Dermis microvascular lymphatic vessel endothelial cell (primary cell): ENCODE measurements around the gene CCDC85A. TPM values are rescaled to one million over a fixed set of nuclear protein-coding genes. Genes with fewer than 3 reads are reported as not detected.
A peak's percentile ranks its signal among the peaks of the same experiment; 100 is the strongest.
"Not testable (repeated sequence)": the region's sequence is repeated elsewhere in the genome, so short reads cannot be mapped to it uniquely, and the experiment has no call there.

Source experiments
- DNase-seq, 2 donors: peaks; one replicate each; pipeline versions ENCODE4 v3.0.0 to v3.0.0-alpha.2; 2010; ENCODE audit warnings: low read depth in 2 of 2
- total RNA-seq: library from RNA; depleted of rRNA; stranded (reverse); fragments of >200 nt; gene quantifications from 2 replicates; pipeline ENCODE4 v1.2.1, GENCODE V29; 2014

The CCDC85A gene
- total RNA-seq = 2.2 and 2.8 TPM in 2 replicates

DNA sequence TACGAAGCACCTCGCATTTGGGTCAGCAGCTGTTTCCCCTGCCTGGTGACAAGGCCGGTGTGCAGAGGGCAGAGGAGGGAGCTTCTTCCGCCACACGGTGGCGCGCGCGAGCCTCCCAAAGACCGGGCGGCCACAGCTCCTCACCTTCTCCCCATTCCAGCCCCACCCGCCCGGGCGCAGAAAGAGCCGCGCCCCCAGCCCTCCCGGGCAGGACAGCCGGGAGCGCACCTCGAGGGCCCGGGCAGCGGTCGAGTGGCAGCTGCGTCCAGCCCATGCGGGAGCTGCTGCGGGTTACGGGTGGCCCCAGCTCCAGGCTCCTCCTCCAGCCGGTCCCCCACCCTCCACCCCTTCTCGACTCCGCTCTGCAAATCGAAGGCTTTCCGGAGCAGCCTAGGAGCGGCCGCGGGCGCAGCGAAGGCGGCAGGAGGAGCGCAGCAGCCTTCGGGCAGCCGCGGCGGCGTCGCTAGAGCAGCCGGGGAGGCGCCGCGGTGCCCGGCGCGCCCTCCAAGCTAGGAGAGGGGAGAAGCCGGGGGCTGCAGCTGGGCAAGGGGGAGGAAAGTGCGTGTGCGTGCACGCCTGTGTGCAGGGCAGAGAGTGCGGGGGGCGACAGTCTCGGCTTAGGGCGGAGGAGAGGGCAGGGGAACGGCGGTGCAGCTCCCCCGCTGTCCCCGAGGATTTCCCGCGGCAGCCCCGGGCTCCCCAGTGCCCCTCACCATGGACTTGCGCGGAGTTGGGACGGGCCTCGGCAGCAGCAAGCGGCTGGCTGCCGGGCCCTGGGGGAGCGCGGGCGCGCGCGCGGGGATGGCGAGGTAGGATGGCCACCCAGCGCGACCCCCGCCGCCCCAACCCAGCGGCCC is at the start of gene CCDC85A:
TSS of gene CCDC85A (plus strand) at position 348 of the 857 bp plus-strand sequence. CDS start 635 bp downstream, outside the sequence.
- peak; percentile 32 to 84 for DNase-seq

DNA sequence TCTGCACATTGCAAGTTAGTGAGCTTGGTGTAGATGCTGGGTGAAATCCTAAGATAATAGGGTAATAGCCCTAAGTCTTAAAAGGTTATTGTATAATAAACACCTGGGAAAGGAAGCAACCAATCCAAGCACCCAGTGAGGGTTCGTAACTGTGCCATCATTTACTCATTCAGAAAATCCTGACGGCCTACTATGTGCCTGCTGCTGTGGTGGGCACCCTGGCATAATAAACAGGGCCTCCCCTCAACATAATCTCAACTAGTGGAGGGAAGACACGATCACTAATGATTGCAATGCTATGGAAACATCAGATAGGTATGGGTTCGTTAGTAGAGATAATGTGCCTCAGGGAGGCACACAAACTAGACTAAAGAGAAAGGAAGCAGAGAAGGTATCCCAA is 48.9 kb upstream of the CCDC85A start:
- DNase-seq = no peak

DNA sequence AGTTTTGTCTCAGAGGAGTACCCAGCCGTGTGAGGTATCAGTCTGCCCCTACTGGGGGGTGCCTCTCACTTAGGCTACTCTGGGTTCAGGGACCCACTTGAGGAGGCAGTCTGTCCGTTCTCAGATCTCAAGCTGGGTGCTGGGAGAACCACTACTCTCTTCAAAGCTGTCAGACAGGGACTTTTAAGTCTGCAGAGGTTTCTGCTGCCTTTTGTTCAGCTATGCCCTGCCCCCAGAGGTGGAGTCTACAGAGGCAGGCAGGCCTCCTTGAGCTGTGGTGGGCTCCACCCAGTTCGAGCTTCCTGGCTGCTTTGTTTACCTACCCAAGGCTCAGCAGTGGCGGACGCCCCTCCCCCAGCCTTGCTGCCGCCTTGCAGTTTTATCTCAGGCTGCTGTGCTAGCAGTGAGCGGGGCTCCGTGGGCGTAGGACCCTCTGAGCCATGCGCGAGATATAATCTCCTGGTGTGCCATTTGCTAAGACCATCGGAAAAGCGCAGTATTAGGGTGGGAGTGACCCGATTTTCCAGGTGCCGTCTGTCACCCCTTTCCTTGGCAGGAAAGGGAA is 41.2 kb upstream of the CCDC85A start:
- DNase-seq = not testable (repeated sequence)

DNA sequence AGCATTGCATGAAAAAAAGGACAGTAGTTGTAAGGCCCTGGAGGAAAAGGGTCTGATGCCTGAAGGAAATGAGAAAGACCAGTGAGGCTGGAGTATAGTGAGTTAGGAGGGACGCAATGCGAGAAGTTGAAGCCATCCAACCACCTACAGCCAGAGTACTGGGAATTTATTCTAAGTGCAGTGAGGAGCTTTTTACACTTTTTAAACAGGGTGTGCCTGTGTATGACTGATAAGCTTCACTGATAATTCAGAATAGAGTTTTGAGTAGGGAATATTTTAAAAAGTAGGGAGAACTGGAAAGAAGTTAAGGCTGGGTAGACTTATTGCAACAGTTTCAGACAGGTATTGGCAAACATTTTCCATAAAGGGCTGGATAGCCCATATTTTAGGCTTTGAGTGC is 35.9 kb upstream of the CCDC85A start:
- no peak for DNase-seq

DNA sequence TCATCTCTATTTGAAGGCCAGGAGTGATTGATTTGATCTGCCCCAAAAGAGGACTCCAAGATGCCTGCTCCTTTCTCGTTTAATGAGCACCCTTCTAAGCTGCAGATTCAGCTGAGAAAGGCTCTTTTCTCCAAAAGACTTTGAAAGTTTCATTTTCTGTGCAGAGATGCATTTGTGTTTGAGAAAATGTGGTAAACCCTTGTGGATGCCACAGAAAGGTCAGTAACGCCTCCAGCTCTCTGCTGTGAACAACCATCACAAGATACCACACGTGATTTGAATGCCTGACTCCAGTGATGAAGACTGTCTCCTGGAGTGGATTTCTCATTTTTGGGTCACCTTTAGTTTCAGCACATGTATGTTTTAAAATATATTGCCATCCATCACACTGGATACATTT is 35.0 kb upstream of the CCDC85A start:
- DNase-seq = no peak

DNA sequence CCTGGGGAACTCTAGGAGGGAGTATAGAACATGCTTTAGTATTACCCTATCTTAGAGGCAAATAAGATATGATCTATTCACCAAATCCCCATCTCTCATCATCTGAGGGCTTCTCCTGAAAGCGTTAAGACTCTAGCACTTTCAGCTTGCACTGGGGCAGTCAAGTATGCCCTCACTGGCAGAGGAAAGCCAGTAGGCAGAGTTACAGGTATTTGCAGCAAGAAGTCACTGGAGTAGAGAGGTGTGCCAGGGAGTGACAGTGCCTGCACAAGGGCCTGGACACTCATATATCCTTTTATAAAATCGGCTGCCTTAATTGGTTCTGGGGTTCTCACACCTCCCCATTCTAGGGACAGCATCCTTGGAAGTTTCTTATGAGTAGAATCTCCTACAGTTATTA is 31.9 kb upstream of the CCDC85A start:
- no peak for DNase-seq

DNA sequence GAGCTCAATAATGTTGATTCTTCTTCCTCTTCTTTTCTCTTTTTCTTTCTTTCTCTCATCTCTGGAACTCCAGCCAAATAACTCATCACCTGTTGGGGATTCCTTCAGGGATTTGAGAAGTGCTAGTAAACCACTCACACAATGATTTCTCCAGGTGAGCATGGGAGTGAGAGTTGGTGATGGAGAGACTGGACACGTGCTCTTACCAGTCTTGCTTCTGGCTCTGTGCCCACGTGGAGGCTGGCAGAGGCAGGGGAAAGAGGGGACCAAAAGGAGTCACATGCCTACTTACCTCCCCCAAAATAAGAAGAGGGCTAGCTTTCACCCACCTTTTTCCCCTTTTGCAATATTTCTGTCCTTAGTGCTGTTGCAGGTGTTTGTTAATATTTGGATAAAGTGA is 28.6 kb upstream of the CCDC85A start:
- DNase-seq = no peak

DNA sequence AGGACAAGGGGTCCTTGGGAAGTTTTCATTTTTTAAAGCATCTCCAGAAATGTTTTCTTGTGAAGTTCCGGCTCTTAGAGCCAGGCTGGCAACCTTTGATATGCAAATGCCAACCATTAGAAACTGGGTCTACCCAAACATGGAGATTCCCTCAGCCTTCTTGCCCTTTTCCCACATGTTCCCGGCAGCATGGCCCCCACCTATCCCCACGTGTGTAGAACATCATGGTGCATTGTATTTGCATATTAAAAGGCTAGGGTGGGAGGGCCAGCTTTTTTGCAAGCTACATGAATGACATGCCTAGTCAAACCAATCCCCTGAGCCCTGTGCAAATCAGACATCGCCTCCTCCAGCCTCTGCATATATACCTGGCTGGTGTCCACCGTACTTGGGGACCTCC is 23.9 kb upstream of the CCDC85A start:
- not testable (repeated sequence) for DNase-seq

DNA sequence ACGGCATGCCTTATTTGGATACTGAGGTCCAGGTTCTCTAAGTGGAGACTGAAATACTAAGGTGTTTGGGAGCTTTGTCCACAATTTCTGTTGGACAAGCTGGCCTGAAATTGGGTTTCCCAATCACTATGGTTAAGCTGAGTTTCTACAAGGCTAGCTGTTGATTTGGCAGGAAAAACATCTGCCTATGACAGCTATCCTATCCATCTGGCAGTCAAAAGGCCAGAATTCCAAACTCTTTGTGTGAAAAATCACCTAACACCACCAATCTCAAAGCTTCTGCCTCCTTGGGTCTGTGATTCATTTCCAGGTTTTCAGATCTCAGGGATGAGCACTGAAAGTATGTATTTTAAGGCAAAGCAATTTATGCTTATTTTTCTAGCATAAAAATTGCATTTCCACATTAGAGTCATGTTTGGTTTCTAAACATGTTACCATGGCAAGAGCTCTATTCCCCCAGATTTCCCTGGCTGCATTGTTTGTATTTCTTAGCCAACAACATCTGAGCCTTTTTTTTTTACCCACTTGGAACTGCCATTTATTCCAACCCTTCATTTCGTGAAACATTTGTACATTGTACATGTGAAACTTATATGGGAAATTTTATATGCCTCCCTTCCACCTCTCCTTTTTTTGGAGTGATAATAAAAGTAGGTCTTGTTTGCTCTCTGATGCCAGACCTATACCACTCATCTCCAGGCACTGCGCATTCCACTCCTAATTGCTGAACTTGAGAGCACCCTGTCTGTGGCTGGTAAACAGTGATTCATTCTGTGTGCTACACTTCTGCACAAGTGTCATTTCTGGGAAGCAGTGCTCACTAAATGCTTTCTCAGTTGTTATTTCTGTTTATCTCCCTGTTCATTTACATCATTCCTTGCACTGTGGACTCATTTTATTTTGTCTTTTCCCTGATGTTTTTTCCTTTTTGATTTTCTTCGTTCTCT is 15.9 kb upstream of the CCDC85A start:
- no peak for DNase-seq

DNA sequence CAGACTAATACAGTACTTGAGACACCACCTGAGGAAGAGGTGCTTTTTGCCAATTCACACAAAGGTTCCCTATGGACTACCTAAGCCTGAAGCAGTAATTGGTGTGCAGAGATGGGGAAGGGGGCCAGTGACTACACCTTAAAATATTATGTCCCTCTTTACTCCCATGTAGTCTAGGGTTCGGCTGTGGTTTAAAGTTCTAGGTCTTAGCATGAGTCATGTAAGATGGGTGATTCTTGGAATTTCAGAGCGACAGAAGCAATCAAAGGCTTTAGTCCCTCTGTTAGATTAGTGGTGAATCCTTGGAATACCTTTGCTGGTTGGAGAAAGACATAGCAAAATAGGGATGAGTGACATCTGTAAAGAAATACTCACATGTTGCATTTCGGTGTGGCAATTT is 14.3 kb upstream of the CCDC85A start:
- no peak for DNase-seq

DNA sequence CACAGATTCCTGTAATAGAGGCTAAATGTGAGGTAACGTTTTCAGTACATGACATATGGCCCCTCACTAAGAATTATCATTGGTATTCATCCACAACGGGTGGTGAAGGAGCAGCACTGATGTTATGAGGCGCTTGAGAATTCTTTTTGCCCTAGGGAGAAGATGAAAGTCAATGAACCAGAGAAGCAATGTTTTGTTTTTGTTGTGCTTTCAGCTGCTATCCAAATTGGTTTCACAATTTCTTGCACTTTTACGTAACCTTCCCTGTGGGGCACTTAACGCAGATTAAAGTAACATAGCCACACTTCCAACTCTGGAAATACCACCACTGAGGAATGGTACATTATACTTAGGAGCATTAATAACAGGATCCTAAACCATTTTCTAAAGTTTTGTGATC is 13.3 kb upstream of the CCDC85A start:
- DNase-seq = no peak

DNA sequence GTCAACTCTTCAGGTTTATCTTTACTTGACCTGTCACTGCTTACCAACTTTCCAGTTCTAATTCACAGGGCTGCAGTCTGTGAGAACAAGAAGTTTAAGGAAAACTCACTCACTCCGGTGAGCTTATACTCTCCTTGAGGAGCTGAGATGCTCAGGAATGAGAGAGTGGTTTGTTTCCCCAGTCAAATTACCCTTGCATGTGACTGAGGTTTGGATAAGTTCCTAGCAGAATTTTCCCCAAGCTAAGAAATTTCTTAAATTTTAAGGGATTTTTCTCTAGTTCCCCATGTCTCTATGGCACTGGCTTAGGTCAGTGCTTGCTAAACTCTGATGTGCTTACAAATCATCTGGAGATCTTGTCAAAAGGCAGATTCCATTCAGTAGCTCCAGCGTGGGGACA is 12.8 kb upstream of the CCDC85A start:
- DNase-seq = no peak

DNA sequence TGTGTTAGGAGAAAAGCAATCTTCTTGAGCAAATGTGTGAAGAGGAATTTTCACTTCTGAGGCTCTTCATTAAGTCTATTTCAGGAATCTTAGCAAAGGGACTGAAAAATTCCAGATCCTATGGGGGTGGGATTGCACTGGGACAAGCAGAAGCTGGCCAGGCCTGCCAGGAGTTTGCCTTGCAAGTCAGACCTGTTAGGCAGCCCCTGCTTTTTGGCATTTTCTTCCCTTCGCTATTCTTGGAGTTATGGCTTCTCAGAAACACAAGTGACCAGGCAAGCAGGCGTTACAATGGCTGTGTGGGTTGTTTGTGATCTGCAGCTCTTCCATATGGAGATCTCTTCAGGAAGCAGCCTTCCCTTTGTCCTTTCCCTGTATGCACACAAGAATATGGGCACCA is 8.0 kb upstream of the CCDC85A start:
- no peak for DNase-seq

DNA sequence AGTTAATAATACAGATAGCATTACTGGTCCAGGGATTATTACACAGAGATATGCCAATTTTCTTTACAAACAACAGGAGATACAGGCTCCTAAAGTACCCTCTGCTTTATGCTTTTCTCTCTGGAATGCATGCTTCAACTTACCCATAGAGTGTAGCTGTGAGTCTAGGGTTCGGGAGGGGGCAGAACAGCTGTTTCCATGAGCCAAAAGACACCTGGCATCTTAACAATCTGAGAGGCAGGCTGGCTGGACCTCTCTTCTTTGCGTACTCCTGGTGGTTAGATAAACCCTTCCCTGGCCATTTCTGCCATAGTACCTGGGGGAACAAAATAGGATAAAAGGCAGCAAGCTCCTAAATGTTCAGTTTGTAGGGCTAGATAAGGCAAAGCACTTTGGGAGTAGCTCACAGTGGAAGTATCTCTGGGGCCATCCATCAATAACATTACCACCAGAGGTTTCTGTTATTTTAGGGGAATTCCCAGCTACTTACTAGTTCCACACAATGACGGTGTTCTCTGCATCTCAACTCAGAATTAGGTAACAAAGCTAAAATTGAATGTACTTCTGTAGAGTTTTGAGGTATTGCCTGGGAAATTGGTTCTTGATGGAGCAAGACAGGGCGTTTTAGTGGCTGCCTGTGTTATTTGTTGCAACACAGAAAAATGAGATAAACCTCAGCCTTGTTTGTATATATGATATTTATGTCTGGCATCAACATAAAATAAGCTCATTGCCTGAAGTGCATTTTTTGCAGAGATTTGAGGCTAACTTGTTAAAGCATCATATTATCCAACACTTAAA is 6.2 kb upstream of the CCDC85A start:
- DNase-seq = no peak

DNA sequence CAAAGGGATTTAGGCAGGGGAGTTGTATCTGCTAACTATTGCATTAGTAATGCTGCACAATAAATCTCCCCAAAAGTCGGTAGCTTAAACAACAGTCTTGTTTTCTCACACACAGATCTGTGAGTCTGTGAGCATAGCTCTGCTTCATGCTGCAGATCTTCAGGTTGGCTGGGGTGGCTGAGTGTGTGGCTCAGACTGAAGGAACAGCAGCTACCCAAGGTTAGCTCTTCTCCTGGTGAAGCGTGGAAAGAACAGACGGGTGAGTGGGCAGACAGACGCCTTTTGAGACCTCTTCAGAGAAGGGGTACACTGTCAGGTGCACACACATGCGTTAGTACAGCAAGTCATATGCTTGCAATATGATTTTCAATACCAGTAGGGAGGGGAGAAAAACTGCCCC is 3.9 kb upstream of the CCDC85A start:
- no peak for DNase-seq

DNA sequence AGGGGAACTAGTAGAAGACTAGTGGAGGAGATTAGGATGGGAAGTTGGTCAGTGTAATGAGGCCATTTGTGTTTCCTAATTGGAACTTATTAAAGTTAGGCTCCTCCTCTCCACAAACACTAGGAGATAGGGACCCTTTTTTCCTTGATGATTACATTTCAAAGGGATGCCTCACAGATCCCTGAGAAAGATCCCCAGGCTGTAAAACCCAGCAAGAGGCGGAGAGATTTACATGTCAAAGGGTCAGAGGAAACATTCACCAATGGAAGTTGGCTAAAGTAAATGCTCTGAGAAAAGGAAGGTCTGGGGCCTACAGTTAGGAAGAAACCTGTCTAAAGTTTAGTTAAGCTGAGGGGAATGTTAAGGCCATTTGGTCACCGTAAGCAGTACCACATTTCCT is 1.4 kb upstream of the CCDC85A start:
- DNase-seq = no peak

DNA sequence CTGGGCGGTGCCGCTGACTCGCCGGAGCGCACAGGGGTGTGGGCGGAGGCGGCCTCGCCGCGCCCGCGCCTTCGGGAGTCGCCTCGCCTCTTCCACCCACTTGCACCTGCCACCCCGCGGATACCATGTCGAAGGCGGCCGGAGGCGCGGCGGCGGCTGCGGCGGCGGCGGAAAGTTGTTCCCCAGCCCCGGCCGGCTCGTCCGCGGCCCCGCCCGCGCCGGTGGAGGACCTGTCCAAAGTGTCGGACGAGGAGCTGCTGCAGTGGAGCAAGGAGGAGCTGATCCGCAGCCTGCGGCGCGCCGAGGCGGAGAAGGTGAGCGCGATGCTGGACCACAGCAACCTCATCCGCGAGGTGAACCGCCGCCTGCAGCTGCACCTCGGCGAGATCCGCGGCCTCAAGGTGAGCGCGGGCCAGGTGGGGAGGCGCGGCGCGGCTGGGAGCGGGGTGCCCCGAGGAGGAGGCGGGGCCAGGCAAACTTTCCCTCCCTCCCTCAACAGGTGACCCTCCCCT is 766 bp downstream of the CCDC85A start:
- DNase-seq = peak in 1 of 2 donors; percentile 26

DNA sequence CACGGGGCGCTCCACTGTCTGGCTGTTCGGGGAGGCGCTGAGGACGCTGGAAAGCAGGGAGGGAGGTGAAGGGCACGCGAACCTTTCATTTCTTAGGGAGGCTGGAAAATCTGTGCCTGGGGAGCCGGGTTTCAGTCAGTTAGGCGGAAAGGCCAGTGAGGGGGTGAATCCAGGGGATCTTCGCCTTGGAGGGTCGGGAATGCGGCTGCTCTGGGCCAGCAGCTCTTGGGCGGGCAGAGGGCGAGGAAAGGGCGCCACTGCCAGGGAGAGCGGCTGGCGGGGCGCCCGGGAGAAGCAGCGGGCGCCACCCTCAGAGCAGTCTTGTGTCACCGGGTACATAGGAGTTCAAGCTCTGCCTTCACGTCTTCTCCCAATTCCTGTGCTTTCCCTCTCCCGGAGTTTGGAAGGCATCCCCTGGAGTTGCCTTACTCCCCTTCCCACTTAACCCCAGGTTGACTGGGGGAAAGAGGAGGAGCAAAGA is 1.4 kb downstream of the CCDC85A start:
- peak in 1 of 2 donors; percentile 21 for DNase-seq

DNA sequence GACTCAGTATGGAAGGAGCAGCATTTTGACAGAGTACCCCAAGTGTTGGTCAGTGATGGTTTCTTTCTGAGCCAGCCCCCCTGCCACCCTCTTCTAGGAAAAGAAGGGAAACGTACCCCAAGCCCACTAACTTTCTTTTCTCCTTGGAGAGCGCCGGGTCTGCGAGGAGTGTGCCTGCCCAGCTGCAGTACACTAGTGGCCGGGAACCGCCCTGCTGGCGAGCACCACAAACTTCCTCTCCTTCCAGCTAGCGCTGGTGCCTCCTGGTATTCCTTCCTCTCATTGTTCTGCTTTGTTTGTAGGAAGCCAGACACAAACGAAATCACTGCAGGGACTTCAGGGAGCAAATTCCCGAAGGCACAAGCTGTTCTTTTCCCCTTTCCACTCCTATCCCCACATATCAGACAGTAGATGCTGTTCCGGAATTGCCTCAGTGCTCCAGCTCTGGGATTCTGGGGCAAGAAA is 1.8 kb downstream of the CCDC85A start:
- DNase-seq = peak; percentile 18 to 84

DNA sequence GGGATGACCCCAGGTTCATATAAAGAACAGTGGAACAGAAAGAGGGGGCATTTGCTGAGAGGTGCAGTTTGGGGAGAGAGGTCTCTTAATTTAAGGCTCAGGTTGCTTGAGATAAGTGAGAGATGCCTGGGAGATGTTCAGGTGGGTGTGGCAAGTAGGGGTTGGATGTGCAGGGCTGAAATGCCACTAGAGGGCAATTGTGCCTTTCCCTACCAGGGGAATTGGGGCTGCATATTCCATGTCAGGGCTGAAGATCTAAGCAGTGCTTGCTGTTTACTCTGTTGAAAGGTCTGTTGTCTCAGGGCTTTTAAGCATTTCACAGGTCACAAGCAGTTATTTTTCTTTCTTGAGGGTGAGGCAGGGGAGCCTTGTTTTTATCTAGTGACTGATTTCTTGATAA is 7.8 kb downstream of the CCDC85A start:
- DNase-seq = peak in 1 of 2 donors; percentile 67
